ENCODE results near the gene UBL3. TPM values are rescaled to one million over a fixed set of nuclear protein-coding genes. Genes with fewer than 3 reads are reported as not detected.

UBL3 gene
- total and polyA plus RNA-seq, 2 of the 8 experiments (the other 6 are each of a cell fraction or from before 2014, with no cell fraction given) = 5.3 to 16.1 TPM

DNA sequence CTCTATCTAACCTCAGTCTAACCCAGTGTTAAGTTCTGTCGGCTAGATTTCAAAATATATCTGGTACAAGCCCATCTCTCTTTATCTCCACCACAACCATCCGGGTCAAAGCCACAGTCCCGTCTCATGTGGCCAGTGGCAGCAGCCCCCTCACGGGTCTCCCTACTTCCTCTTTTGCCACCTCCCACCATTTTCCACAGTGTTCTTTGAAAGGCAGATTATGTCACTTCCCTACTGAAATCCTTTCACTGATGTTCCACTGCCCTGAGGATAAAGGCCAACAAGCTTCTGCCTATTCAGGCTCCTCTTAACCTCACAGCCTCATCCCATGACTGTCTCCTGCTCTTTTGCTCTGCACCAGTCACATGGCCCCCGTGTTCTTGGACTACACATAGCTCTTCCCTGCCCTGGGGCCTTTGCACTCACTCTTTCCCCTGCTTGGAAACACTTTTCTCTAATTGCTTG lies 117.2 kb downstream of the UBL3 start:
- H2AK5ac ChIP-seq (ENCODE audit: low read depth, low read length) = no peak overlapping the region
- no peaks in the 10 kb centered on the region for H3K4me1 ChIP-seq (replicated peaks in 1 of 4; ENCODE audit: control insufficient read depth in 3 of 4, insufficient read depth in 4 of 4, low read length in 3 of 4)
- H3K36me3 ChIP-seq (ENCODE audit: control insufficient read depth in 2 of 4, insufficient read depth in 4 of 4, low read length in 3 of 4) = no peaks in the 10 kb centered on the region
- no peak overlapping the region for H3K4me2 ChIP-seq (ENCODE audit: insufficient read depth in 1 of 2, low read depth in 2 of 2, low read length in 2 of 2)
- no peak overlapping the region for H4K5ac ChIP-seq (ENCODE audit: insufficient read length, low read depth, low read length)
- CTCF ChIA-PET (ENCODE audit: partially characterized antibody) = interaction anchor here (1.3 kb wide), 3 partner anchors 12 to 38 kb away, joined by 3 read pairs; no protein-coding TSS in a partner anchor
- H4K91ac ChIP-seq (replicated peaks; ENCODE audit: insufficient read length, low read length) = no peak overlapping the region
- FAIRE-seq (no peak), DNase-seq (ENCODE audit: low read depth in 1 of 2, low spot score in 2 of 2) (no peak)
- no peak overlapping the region for H2AFZ ChIP-seq (ENCODE audit: low read length)
- no peak overlapping the region for H2BK20ac ChIP-seq (ENCODE audit: low read length)
- no peaks in the 10 kb centered on the region for H4K20me1 ChIP-seq (replicated peaks in 1 of 2; ENCODE audit: control insufficient read depth in 1 of 2, insufficient read depth in 2 of 2, low read length in 2 of 2)
- H3K79me2 ChIP-seq (ENCODE audit: control insufficient read depth in 1 of 2, insufficient read depth in 2 of 2, low read length in 2 of 2) = no peaks in the 10 kb centered on the region
- no peak overlapping the region for H3K9ac ChIP-seq (replicated peaks in 1 of 4; ENCODE audit: extremely low read depth in 1 of 4, low read depth in 3 of 4, low read length in 3 of 4)
- no peak overlapping the region for H3K4ac ChIP-seq (replicated peaks; ENCODE audit: insufficient read length, low read depth, low read length)
- H3K56ac ChIP-seq (replicated peaks; ENCODE audit: insufficient read length, low read depth, low read length) = no peak overlapping the region
- no peak overlapping the region for H3K23ac ChIP-seq (ENCODE audit: insufficient read length)
- H2BK120ac ChIP-seq (replicated peaks; ENCODE audit: low read depth, low read length) = no peak overlapping the region
- no peak overlapping the region for H4K8ac ChIP-seq (ENCODE audit: extremely low read depth, insufficient read depth, low read length)
- no peak overlapping the region for H2BK12ac ChIP-seq (ENCODE audit: low read depth, low read length)
- H3K27ac ChIP-seq (ENCODE audit: low read depth, low read length) = no peak overlapping the region
- H3K9me3 ChIP-seq (ENCODE audit: insufficient read depth in 2 of 2, low read depth in 1 of 2, low read length in 1 of 2) = no peaks in the 10 kb centered on the region
- no peak overlapping the region for H3K14ac ChIP-seq (ENCODE audit: insufficient read length)
- POLR2A ChIA-PET (ENCODE audit: partially characterized antibody) = no interaction called here
- no peak overlapping the region for H2BK5ac ChIP-seq (ENCODE audit: low read depth, low read length)
- no peak overlapping the region for H2BK15ac ChIP-seq (ENCODE audit: low read length)
- H3K27me3 ChIP-seq (replicated peaks in 1 of 4; ENCODE audit: control insufficient read depth in 3 of 4, extremely low read depth in 1 of 4, insufficient read depth in 3 of 4, low read length in 3 of 4) = no peaks in the 10 kb centered on the region; a peak in 1 of 7 replicates
- H3K4me3 ChIP-seq (ENCODE audit: extremely low read depth in 1 of 4, insufficient read depth in 2 of 4, low read depth in 3 of 4, low read length in 4 of 4) = no peak overlapping the region
- H3K18ac ChIP-seq (ENCODE audit: extremely low read depth, low read length) = no peak overlapping the region
- H3K23me2 ChIP-seq (ENCODE audit: low read depth, low read length) = no peaks in the 10 kb centered on the region
- whole genome bisulfite sequencing, 2 experiments (ENCODE audit: extremely low coverage in 1 of 2, insufficient coverage in 1 of 2, insufficient read length in 1 of 2, insufficient replicate concordance in 2 of 2, low coverage in 1 of 2, low lambda C conversion rate in 2 of 2, missing lambda C conversion rate in 1 of 2) = 95% methylated on average over 5 of the region's 5 CpGs; no CpG with 5 or more reads in 1 of the 2 experiments
- no peaks in the 10 kb centered on the region for H3K79me1 ChIP-seq (ENCODE audit: low read depth, low read length)
